Stimulated activated CD8-positive, alpha-beta memory T cell treated with anti-CD3 and anti-CD28 coated beads, Interleukin-4, amount 100 ng/mL, for 48 hours (primary cell): Measurements from ENCODE around the gene C11orf42.

ENCODE experiments used
- DNase-seq: peaks from one replicate; pipeline ENCODE4 v3.0.0-alpha.2; 2020

Gene C11orf42

GRCh38 chr11:6260207-6260726 is 54.9 kb downstream of the C11orf42 start:
- no peak for DNase-seq
